ENCODE results near the gene ROBO2.

The ROBO2 gene

GRCh38 chr3:77053795-77054194 lies 13.9 kb downstream of the ROBO2 start:
- DNase-seq, result no peak

GRCh38 chr3:77055841-77056341 lies 16.0 kb downstream of the ROBO2 start:
- no peak for DNase-seq

DNA sequence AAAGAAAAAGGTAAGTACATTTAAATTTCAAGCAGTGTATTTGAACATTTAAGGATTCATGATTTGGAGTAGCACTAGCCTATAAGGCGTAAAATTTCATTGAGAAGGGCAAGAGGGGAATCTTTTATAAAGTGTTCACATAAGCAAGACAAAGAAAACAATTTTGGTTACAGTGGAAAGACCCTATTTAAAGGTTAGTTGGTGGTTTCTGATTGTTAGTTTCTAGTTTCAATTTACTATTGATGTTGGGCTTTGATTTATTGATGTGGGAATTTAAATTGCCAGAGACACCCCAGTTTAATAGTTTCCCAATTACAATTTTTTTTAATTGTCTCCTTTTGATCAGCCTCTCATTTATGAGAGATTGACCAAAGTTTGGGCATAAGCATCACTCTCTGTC lies 19.5 kb downstream of the ROBO2 start:
- DNase-seq, result no peak

DNA sequence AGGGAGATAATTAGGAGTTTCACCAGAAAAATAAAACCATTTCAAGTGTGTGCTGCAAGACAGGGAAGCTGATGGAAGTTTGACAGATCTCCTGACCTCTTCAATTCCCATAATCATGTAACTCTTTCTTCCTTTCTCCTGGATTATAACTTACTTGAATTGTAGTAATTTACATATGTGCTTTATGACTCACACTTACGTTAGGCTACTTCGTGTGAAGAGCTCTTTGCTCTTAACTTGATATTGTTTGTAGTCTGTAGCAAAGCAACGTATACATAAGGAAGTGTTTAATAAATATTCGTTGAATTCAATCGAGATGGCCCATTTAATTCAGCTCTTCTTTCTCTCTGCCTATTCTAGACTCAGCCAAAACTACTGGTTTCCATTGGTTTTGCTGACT lies 23.5 kb downstream of the ROBO2 start:
- DNase-seq, result no peak

- DNase-seq, result no peak
Measured at GRCh38 chr3:77065750-77066149, 25.9 kb downstream of the ROBO2 start.

DNA sequence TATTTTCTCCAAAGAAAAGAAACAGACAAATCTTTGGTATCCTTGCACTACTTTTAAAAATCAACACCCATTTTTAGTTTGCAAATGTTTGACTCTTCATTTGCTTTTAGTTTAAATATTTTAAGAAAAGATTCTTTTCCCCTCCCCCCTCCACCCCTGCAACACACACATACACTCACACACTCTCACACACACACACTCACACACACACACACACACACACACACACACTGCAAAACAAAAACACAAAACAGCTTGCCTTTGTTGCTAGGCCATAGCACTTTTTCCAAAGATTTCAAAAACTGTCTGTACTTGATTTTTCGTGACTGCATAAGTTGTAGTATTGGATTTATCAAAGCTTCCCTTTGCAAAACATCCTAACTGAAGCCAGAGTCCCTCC lies 26.9 kb downstream of the ROBO2 start:
- DNase-seq, result no peak

- no peak for DNase-seq
Measured at GRCh38 chr3:77068808-77069207, 28.9 kb downstream of the ROBO2 start.

GRCh38 chr3:77071364-77071763 lies 31.5 kb downstream of the ROBO2 start:
- no peak for DNase-seq

DNA sequence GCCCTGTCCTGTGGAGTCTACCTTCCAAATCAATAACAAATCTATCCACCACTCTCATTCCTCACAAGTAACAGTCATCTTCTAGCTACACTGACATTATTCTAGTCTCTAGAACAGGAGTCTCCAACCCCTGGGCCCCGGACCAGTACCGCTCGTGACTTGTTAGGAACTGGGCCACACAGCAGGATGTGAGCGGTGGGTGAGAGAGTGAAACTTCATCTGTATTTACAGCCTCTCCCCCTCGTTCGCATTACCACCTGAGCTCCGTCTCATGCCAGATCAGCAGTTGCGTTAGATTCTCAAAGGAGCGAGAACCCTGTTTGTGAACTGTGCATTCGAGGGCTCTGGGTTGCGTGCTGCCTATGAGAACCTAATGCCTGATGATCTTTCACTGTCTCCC lies 31.9 kb downstream of the ROBO2 start:
- no peak for DNase-seq

- no peak for DNase-seq
Measured at GRCh38 chr3:77072232-77072631, 32.3 kb downstream of the ROBO2 start.

- no peak for DNase-seq
Measured at GRCh38 chr3:77078279-77078678, 38.4 kb downstream of the ROBO2 start.

DNA sequence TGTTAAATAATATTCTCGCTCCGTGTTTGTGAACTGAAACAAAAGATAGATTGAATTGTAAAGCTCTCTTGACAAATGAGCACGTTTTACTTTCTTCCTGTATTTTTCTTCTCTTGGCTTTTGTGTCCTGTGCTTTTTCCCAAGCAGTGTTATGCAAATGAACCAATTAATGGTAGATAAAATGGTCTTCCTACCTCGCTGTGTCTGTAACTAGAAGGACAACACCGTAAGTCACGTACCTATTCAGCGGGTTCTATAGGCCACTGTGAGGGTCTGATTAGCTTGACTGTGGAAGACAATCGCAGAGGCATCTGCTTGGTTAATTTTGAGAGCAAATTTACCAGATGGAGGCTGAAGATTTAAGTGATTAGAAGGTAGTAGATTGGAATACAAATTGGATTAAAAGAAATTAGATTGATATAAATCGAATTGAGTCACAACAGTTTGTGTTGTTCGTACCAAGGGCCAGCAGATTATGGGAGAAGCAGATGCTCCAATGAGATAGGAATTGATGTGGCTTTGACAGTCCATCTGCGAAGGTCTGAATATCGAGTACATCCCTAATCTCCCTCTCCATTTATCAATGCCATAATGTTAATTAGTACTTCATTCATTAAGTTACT lies 40.2 kb downstream of the ROBO2 start:
- DNase-seq, result no peak

DNA sequence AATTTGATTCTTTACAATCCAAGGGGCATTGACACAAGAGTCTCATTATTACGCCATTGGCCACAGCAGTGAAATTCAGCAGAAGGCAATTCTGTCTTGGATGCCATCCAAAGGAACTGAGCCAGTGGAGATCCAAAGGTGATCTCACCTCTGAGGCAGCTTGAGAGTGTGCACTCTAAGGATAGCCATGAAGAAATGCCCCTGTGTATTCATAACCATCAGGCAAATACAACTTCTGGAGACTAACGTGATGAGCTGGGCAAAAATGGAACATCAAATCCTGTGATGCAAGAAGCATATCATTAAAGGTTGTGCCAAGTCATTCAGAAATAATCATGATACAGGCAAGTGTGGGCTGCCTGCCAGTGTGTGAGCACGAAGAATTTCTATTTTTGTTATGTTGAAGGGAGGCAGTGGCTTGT lies 41.4 kb downstream of the ROBO2 start:
- no peak for DNase-seq

DNA sequence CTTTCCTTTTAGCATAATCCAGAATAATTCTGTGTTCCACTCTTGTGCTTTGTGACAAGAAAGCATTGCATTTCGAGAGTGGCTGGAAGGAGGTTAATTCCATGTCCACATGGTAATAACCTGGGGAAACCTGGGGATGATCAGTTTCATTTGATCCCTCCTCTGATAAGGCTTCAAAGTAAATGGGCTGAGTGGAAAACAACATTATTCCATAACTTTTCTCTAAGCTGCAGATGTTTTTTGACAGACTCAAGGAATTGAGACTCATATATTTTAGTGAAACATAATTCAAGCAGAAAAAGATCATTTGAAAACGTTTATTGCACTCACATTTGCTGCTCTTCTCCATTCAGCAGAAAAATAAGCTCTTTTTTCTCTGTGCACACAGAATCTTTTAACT lies 44.6 kb downstream of the ROBO2 start:
- DNase-seq, result no peak

GRCh38 chr3:77086408-77086807 lies 46.5 kb downstream of the ROBO2 start:
- DNase-seq, result no peak

DNA sequence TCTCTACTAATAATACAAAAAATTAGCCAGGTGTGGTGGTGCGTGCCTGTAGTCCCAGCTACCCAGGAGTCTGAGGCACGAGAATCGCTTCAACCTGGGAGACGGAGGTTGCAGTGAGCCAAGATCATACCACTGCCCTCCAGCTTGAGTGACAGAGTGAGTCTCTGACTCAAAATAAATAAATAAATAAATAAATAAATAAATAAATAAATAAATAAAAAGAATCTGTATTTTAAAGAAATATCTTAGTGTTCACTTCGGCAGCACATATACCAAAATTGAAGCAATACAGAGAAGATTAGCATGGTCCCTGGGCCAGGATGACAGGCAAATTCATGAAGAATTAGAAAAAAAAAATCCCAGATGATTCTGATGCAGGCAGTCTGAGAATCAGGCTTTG lies 51.9 kb downstream of the ROBO2 start:
- DNase-seq, result no peak

GRCh38 chr3:77093101-77093500 lies 53.2 kb downstream of the ROBO2 start:
- DNase-seq, result no peak

DNA sequence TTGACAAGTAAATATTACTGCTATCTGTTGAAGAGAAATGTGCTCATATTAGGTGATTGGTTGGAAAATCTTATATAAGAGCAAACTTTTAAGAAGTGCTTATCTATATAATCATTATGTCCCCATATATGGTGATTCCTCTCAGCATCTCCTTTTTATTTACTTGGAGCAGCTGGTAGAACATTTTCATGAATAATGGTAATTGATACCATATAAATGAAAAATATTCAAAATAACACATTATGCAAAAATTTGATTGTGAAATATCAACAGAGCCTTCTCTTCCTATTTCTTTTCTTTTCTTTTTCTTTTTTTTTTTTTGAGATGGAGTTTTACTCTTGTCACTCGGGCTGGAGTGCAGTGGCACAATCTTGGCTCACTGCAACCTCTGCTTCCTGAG lies 56.2 kb downstream of the ROBO2 start:
- no peak for DNase-seq

- no peak for DNase-seq
Measured at GRCh38 chr3:77096966-77097890, 57.3 kb downstream of the ROBO2 start.

DNA sequence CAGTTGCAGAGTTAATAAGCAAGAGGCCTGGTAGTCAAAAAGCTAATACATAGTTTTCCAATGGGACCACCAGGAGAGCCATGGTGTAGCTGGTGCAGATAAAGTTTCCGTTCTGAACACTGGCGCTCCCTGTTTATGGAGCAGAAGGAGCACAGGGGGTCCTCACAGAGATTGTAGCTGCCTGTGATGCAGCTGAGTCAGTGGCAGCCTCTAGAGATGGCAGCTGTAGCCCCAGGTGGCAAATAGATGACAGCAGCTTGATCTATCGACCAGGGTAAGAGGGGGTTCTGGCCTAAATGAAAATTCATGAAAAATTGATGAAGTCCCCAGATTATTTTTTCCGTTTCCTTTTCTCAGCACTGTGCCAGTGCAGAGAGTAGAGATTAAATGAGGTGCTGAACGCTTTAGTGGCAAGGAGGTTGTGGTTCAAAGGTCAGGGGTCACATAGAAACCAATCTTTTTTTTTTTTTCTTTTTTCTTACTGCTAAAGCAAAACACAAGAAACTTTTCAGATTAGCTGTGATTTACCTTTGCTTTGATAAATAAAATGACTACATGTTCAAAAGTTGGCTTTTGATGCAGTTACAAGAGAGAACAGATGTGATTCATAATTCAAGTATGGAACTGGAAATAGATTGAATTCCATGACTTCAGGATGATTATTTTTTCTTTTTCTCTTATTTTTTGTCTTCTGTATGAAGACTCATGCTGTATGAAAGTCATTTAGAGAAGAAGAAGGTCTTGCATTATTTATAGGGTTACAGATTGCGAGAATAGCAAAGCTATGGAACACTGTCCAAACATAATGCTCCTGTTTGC lies 63.3 kb downstream of the ROBO2 start:
- no peak for DNase-seq

DNA sequence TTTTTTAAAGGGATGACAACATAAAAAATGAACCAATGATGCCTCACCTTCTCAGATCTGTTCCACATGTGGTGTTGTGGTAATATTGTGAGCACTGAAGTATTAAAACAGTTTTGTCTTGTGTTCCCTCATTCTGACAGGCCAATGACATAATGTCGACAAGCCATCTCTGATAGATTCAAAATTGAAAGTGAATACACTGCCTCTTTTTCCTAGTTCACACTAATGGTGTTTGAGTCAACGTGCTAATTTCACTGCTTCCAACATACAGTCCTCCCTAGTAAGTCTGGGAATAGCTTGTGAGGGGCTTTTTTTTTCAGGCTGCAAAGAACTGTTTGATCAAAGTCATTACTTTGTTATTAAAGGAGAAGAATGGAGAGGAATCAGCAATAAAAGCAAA lies 82.8 kb downstream of the ROBO2 start:
- no peak for DNase-seq

GRCh38 chr3:77125966-77126365 lies 86.1 kb downstream of the ROBO2 start:
- DNase-seq, result no peak

DNA sequence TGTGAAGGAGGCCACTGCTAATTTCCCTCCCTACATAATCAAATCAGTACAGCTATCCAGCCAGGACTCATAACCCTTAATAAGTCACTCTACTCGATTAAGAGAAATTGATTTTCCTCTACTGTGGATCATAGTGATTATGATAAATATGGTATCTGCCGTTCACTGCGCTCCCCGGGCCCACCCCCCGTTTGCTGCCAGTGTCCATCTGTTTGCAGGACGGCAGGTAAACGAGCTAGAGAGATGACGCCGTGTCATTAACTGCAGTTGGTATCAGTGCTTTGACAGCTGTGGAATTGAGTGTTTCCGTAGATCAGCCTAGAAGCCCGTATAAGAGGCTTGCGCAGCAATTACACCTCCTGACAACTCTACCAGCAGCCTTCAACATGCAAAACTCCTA lies 94.9 kb downstream of the ROBO2 start:
- no peak for DNase-seq

Data from NCI-H1694 (cell line).